Common myeloid progenitor, CD34-positive (primary cell): ENCODE results near the gene COL12A1.

Experiments used
- CTCF ChIA-PET: fragments of 350-600 bp; sonication (Branson Sonifier 250); formaldehyde crosslinking; loops from one replicate; lab custom pipeline; 2021; ENCODE audit warnings: antibody characterized with exemption; lab: Charles Lee
- POLR2A ChIA-PET: fragments of 350-600 bp; sonication (Branson Sonifier 250); formaldehyde crosslinking; loops from one replicate; lab custom pipeline; 2021; ENCODE audit warnings: antibody characterized with exemption; lab: Charles Lee
- DNase-seq, 3 donors: peaks; one replicate each; pipeline versions ENCODE4 v3.0.0 to v3.0.0-alpha.2; 2013
- H3K27ac ChIP-seq, 2 experiments: 1 replicate in 1 of 2; 2 replicates in 1 of 2; pipeline ENCODE4 v1.7.0; 2013; ENCODE audit warnings: inconsistent platforms in 2 of 2, low read length in 2 of 2, mild to moderate bottlenecking in 2 of 2, low read depth in 1 of 2, moderate library complexity in 1 of 2; ENCODE audit not compliant: severe bottlenecking in 2 of 2, insufficient read depth in 1 of 2, poor library complexity in 1 of 2
- H3K27me3 ChIP-seq, 5 experiments: replicated peaks in 2 of 5; 1 replicate in 3 of 5; 2 replicates in 2 of 5; pipeline versions ENCODE4 v1.6.1 to v1.7.0; 2013; ENCODE audit warnings: low read length in 4 of 5, mild to moderate bottlenecking in 2 of 5, moderate library complexity in 2 of 5, inconsistent platforms in 1 of 5; ENCODE audit not compliant: insufficient read depth in 5 of 5, control insufficient read depth in 4 of 5
- H3K36me3 ChIP-seq, 4 experiments: 1 replicate in 2 of 4; 2 replicates in 2 of 4; pipeline versions ENCODE4 v1.6.1 to v1.7.0; 2013; ENCODE audit warnings: low read length in 3 of 4, control low read depth in 1 of 4, mild to moderate bottlenecking in 1 of 4; ENCODE audit not compliant: control insufficient read depth in 4 of 4, insufficient read depth in 4 of 4
- H3K4me1 ChIP-seq, 4 experiments: 1 replicate in 3 of 4; 2 replicates in 1 of 4; pipeline versions ENCODE4 v1.6.1 to v1.7.1; 2013; ENCODE audit warnings: low read length in 3 of 4, mild to moderate bottlenecking in 3 of 4, control low read depth in 1 of 4, inconsistent platforms in 1 of 4, moderate library complexity in 1 of 4; ENCODE audit not compliant: control insufficient read depth in 4 of 4, insufficient read depth in 4 of 4; ENCODE audit errors: control extremely low read depth in 1 of 4
- H3K4me3 ChIP-seq, 7 experiments: 1 replicate in 4 of 7; 2 replicates in 3 of 7; pipeline versions ENCODE4 v1.5.1 to v1.7.0; 2013; ENCODE audit warnings: mild to moderate bottlenecking in 7 of 7, low read length in 6 of 7, moderate library complexity in 6 of 7, inconsistent platforms in 2 of 7, low read depth in 2 of 7, control low read depth in 1 of 7; ENCODE audit not compliant: insufficient read depth in 4 of 7, control insufficient read depth in 1 of 7; ENCODE audit errors: extremely low read depth in 1 of 7
- H3K9me3 ChIP-seq, 5 experiments: 1 replicate in 4 of 5; 2 replicates in 1 of 5; pipeline versions ENCODE4 v1.6.1 to v1.7.1; 2013; ENCODE audit warnings: low read length in 4 of 5, mild to moderate bottlenecking in 2 of 5, inconsistent platforms in 1 of 5, low read depth in 1 of 5, moderate library complexity in 1 of 5; ENCODE audit not compliant: control insufficient read depth in 4 of 5, insufficient read depth in 2 of 5; ENCODE audit errors: control extremely low read depth in 1 of 5
- WGBS: methylation state at CpG from one replicate; pipeline ENCODE4 v1.1.5; 2013; ENCODE audit not compliant: insufficient coverage; 5-methylcytosine and 5-hydroxymethylcytosine counted together

Gene COL12A1

DNA sequence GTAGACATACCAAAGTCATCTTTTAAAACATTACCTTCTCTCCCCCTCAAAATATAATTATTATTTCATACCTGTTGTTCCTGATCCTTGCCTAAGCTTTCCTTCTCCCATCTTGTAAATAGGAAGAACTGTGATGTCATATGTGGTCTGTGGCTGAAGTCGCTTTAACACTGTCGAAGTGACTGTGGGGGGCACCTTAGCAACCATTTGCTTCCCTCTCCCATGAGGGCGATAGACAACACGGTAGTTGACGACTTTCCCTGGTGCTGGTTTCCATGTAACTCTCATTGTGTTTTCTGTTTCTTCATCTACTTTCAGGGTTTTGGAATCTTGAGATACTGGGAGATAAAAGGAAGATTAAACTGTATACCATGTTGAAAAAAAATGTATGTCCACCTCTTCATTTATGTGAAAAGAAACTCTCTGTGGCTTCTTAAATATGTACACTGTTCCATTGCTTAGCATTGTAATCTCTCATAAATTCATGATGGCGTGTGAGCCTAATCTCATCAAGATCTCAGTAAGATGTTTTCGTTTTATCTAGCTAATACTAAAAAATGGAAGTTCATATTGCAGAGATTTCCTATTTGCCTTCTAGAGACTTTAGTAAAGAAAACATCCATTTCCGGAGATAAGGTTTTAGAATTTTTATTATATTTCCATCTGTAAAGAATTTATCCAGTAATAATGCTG is 49.5 kb downstream of the COL12A1 start:
- H3K27ac ChIP-seq: no peak overlapping the region
- H3K36me3 ChIP-seq: no peaks in the 10 kb centered on the region
- no peaks in the 10 kb centered on the region for H3K27me3 ChIP-seq
- H3K9me3 ChIP-seq: no peaks in the 10 kb centered on the region
- no peaks in the 10 kb centered on the region for H3K4me1 ChIP-seq
- WGBS: 96% methylated on average over 5 of the region's 8 CpGs
- CTCF ChIA-PET: no interaction called here
- POLR2A ChIA-PET: no interaction called here
- DNase-seq: no peak
- H3K4me3 ChIP-seq: no peak overlapping the region

- ChIA-PET CTCF (interaction anchor here (1.8 kb wide), 1 partner anchor 49 kb away, joined by 4 read pairs; no protein-coding TSS in a partner anchor), POLR2A (no interaction called here)
- DNase-seq: no peak
- no peak overlapping the region for H3K27ac ChIP-seq
- no peak overlapping the region for H3K4me3 ChIP-seq
- no peaks in the 10 kb centered on the region for H3K4me1 ChIP-seq
- 90% methylated on average over 2 of the region's 5 CpGs for WGBS
- no peaks in the 10 kb centered on the region for H3K36me3 ChIP-seq
- no peaks in the 10 kb centered on the region for H3K9me3 ChIP-seq
- H3K27me3 ChIP-seq: no peaks in the 10 kb centered on the region
Observed at GRCh38 chr6:75155631-75156030, 50.2 kb downstream of the COL12A1 start.

GRCh38 chr6:75154973-75155372 is 50.9 kb downstream of the COL12A1 start:
- H3K4me1 ChIP-seq: no peaks in the 10 kb centered on the region
- H3K27ac ChIP-seq: no peak overlapping the region
- ChIA-PET CTCF (interaction anchor here (1.8 kb wide), 1 partner anchor 49 kb away, joined by 4 read pairs; no protein-coding TSS in a partner anchor), POLR2A (no interaction called here)
- H3K4me3 ChIP-seq: no peak overlapping the region
- no peaks in the 10 kb centered on the region for H3K9me3 ChIP-seq
- no peaks in the 10 kb centered on the region for H3K36me3 ChIP-seq
- no peaks in the 10 kb centered on the region for H3K27me3 ChIP-seq
- no CpG with 5 or more reads among the region's 1 CpG for WGBS
- no peak for DNase-seq

DNA sequence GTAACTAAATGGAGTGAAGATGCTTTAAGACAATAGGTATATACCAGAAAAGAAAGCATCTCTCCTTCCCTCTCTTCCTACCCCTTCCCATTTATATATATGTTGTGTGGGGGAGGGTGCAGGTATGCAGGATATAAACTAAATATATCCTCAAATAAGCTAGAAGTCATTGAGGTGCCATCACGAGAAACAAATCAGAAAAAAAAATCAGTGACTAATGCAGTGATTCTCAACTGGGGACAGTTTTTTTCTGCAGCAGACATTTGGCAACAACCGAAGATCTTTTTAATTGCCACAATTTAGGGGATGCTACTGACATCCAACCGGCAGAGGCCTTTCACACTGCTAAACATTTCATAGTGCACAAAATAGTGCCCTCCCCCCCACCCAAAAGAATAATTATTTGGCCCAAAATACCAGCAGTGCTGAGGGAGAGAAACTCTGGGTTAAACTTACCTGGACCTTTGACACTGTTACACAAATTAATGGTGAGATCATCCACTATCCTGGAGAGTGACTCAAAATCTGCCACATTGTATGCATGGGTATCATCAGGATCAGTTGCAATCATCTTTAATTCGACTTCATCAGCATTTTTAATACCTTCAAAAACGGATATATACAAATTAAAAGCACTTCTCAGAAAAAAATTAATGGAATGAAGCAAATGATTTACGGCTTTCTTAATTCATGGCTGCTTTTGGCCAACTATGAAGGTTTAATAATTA is 55.0 kb downstream of the COL12A1 start:
- Histone ChIP-seq H3K9me3 (no peaks in the 10 kb centered on the region), H3K27ac (no peak overlapping the region), H3K4me1 (no peaks in the 10 kb centered on the region), H3K4me3 (no peak overlapping the region), H3K27me3 (no peaks in the 10 kb centered on the region), H3K36me3 (no peaks in the 10 kb centered on the region)
- DNase-seq: no peak
- CTCF ChIA-PET: no interaction called here
- POLR2A ChIA-PET: no interaction called here
- 93% methylated on average over 2 of the region's 6 CpGs for WGBS

DNA sequence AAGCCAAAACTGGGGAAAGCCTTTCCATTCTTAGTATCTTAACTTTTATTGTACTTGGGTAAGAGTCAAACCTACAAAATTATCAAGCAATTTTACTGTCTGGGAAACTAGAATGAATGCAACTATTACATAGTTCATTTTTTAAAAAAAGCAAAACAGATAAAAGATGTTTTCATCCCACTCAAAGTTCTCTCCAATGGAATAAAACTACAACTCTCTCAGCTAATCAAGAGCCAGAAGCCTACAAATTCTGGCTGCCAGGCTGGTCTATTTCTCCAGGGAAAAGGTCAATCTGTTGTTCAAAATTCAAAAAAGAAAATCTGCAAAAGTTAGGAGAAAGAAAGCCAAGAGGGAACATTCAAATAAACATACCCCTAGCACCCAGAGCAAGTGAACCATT is 56.2 kb downstream of the COL12A1 start:
- no peak overlapping the region for H3K4me3 ChIP-seq
- POLR2A ChIA-PET: no interaction called here

DNA sequence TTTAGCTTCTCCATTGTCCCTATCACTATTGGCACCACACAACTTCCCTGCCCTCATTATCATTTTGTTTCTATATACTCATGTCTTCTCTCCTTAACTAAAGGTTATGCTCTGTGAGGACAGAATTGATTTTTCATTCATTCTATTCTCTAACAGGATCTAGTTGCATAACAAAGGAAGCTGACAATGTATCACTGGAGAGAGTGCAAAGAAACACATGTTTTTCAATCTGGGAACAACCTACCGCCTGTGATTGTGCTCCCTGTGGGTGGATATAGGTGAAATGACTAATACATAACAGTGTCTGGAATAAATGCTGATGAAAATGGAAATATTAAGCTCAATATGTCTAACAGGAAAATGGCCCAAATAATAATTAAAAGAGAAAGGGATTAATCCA is 56.6 kb downstream of the COL12A1 start:
- Histone ChIP-seq H3K36me3 (no peaks in the 10 kb centered on the region), H3K9me3 (no peaks in the 10 kb centered on the region), H3K4me1 (no peaks in the 10 kb centered on the region), H3K4me3 (no peak overlapping the region), H3K27me3 (no peaks in the 10 kb centered on the region), H3K27ac (no peak overlapping the region)
- WGBS: no CpG with 5 or more reads among the region's 1 CpG
- ChIA-PET CTCF (no interaction called here), POLR2A (no interaction called here)
- no peak for DNase-seq

More for the DNA sequence above, 56.2 kb downstream of the COL12A1 start:
- CTCF ChIA-PET: no interaction called here
- H3K9me3 ChIP-seq: no peaks in the 10 kb centered on the region
- no peaks in the 10 kb centered on the region for H3K36me3 ChIP-seq
- DNase-seq: no peak
- no peak overlapping the region for H3K27ac ChIP-seq
- no peaks in the 10 kb centered on the region for H3K4me1 ChIP-seq
- H3K27me3 ChIP-seq: no peaks in the 10 kb centered on the region

GRCh38 chr6:75147512-75147911 is 58.3 kb downstream of the COL12A1 start:
- POLR2A ChIA-PET: no interaction called here
- H3K4me1 ChIP-seq: no peaks in the 10 kb centered on the region

More at GRCh38 chr6:75147512-75147911, 58.3 kb downstream of the COL12A1 start:
- CTCF ChIA-PET: no interaction called here
- DNase-seq: no peak
- no peak overlapping the region for H3K4me3 ChIP-seq
- H3K27ac ChIP-seq: no peak overlapping the region
- H3K27me3 ChIP-seq: no peaks in the 10 kb centered on the region
- H3K36me3 ChIP-seq: no peaks in the 10 kb centered on the region
- WGBS: 80% methylated on average over 1 of the region's 2 CpGs
- H3K9me3 ChIP-seq: no peaks in the 10 kb centered on the region
